Spleen (tissue), 7 donors: ENCODE measurements around the gene KRT7.

Experiments used
- CTCF ChIP-seq, 11 experiments: fragments of 200-600 bp in 7 of 11; fragments of 450-650 bp in 4 of 11; sonication (generic) in 4 of 11; IDR thresholded peaks in 8 of 11; conservative IDR thresholded peaks in 3 of 11; 1 replicate in 7 of 11; 2 replicates in 4 of 11; pipeline versions ENCODE4 v1.4.0 to v1.8.0; 2016 to 2021; ENCODE audit warnings: antibody characterized with exemption in 11 of 11, inconsistent platforms in 4 of 11, mild to moderate bottlenecking in 1 of 11
- POLR2A ChIP-seq, 3 donors: fragments of 450-650 bp; IDR thresholded peaks; one replicate each; pipeline ENCODE4 v1.5.1; 2017; ENCODE audit warnings: antibody characterized with exemption in 3 of 3, mild to moderate bottlenecking in 1 of 3
- POLR2AphosphoS5 ChIP-seq, 3 donors: sonication (generic); formaldehyde crosslinking; IDR thresholded peaks; one replicate each; pipeline ENCODE4 v1.5.1; 2017; ENCODE audit warnings: antibody characterized with exemption in 3 of 3
- donor health status: DM: no; HTN: no; CAD: no; lungs with moderate emphysema.
- donor health status: DM: no; HTN: no; CAD: no.
- donor health status: DM: no; HTN: no; CAD: no.

GRCh38 chr12:52200086-52200780, 32.8 kb upstream of the KRT7 start:
- TF ChIP-seq CTCF (IDR thresholded peaks at IDR 0.05 in 8 of 11, conservative IDR thresholded peaks at IDR 0.05 in 3 of 11) = no peak
- TF ChIP-seq POLR2AphosphoS5 (IDR thresholded peaks at IDR 0.05) = no peak
- TF ChIP-seq POLR2A (IDR thresholded peaks at IDR 0.05) = no peak
